Caco-2 (cell line): Measurements from ENCODE around the gene KDM6A. TPM values are rescaled to one million over a fixed set of nuclear protein-coding genes. Genes with fewer than 3 reads are reported as not detected.
A peak's percentile ranks its signal among the peaks of the same experiment; 100 is the strongest.

Experiments
- BruUV-seq: library from RNA; stranded (reverse); fragments of 400-500 nt; replicated peaks from 2 replicates; lab custom pipeline; 2021; lab: Mats Ljungman, UMichigan
- CTCF ChIA-PET: fragments of 300-600 bp; sonication (Branson Sonifier 250); formaldehyde crosslinking; loops from one replicate; lab custom pipeline; 2022; ENCODE audit warnings: antibody characterized with exemption; lab: Charles Lee
- POLR2A ChIA-PET: fragments of 300-600 bp; sonication (Branson Sonifier 250); formaldehyde crosslinking; loops from one replicate; lab custom pipeline; 2022; ENCODE audit warnings: antibody characterized with exemption; lab: Charles Lee
- DNase-seq, 2 experiments: peaks; one replicate each; pipeline versions ENCODE4 v3.0.0 to v3.0.0-alpha.2; 2020 to 2022
- H3K27me3 ChIP-seq: replicated peaks from 2 replicates; pipeline ENCODE4 v1.6.0; 2011; ENCODE audit warnings: low read length; ENCODE audit not compliant: control insufficient read depth, insufficient read depth
- H3K36me3 ChIP-seq: 2 replicates; pipeline ENCODE4 v1.5.1; 2011; ENCODE audit warnings: low read length; ENCODE audit not compliant: control insufficient read depth, insufficient read depth
- H3K4me1 ChIP-seq: fragments of 250-450 bp; sonication (Bioruptor Pico); 2 replicates; pipeline ENCODE4 v1.5.1; 2020; ENCODE audit warnings: mild to moderate bottlenecking
- H3K4me3 ChIP-seq: 2 replicates; pipeline ENCODE4 v1.5.1; 2011; ENCODE audit warnings: low read depth, mild to moderate bottlenecking, control low read depth, low read length
- H3K9me3 ChIP-seq: fragments of 250-450 bp; sonication (Bioruptor Pico); 2 replicates; pipeline ENCODE4 v1.5.1; 2020; ENCODE audit warnings: mild to moderate bottlenecking, moderate library complexity
- H3K27ac Mint-ChIP-seq: one replicate; pipeline ENCODE4 v1.8.0; 2022; ENCODE audit warnings: mixed read lengths; ENCODE audit not compliant: unreplicated experiment
- H3K27me3 Mint-ChIP-seq: one replicate; pipeline ENCODE4 v1.8.0; 2022; ENCODE audit warnings: mixed read lengths; ENCODE audit not compliant: insufficient read depth, unreplicated experiment
- H3K36me3 Mint-ChIP-seq: one replicate; pipeline ENCODE4 v1.8.0; 2022; ENCODE audit warnings: mild to moderate bottlenecking, mixed read lengths; ENCODE audit not compliant: insufficient read depth, unreplicated experiment
- H3K4me1 Mint-ChIP-seq: one replicate; pipeline ENCODE4 v1.8.0; 2022; ENCODE audit warnings: low read depth, mixed read lengths; ENCODE audit not compliant: unreplicated experiment
- H3K4me3 Mint-ChIP-seq: one replicate; pipeline ENCODE4 v1.8.0; 2022; ENCODE audit warnings: mild to moderate bottlenecking, moderate library complexity, mixed read lengths; ENCODE audit not compliant: unreplicated experiment
- H3K9me3 Mint-ChIP-seq: one replicate; pipeline ENCODE4 v1.8.0; 2022; ENCODE audit warnings: mixed read lengths; ENCODE audit not compliant: unreplicated experiment
- CTCF ChIP-seq, 2 experiments: fragments of 200-600 bp in 1 of 2; IDR thresholded peaks; 1 replicate in 1 of 2; 2 replicates in 1 of 2; pipeline versions ENCODE4 v1.5.1 to v1.8.0; 2011 to 2022; ENCODE audit warnings: antibody characterized with exemption in 1 of 2, control low read depth in 1 of 2, inconsistent platforms in 1 of 2, low read depth in 1 of 2, low read length in 1 of 2, mild to moderate bottlenecking in 1 of 2, moderate library complexity in 1 of 2; ENCODE audit not compliant: insufficient read depth in 1 of 2, severe bottlenecking in 1 of 2, unreplicated experiment in 1 of 2
- intact Hi-C: fragments of 100-400 bp; cut with micrococcal nuclease; formaldehyde crosslinking; loops from one replicate; pipeline ENCODE4 v1.10.0; 2022; ENCODE audit not compliant: unreplicated experiment
- total RNA-seq: library from RNA; stranded (reverse); gene quantifications from 2 replicates; pipeline ENCODE4 v1.2.3, GENCODE V29; 2022

KDM6A gene
- total RNA-seq, 1 experiment from 2014 or later: 34.2 TPM

GRCh38 chrX:44913656-44914531 is 40.9 kb downstream of the KDM6A start:
- no TSS peak for BruUV-seq
- Histone ChIP-seq H3K9me3 (no peaks in the 10 kb centered on the region), H3K36me3 (no peaks in the 10 kb centered on the region), H3K27me3 (no peaks in the 10 kb centered on the region), H3K4me3 (no peak overlapping the region), H3K4me1 (peaks cover 20% of the 10 kb centered on the region)
- no peak for TF ChIP-seq CTCF (IDR thresholded peaks at IDR 0.05; ENCODE audit: insufficient read depth in 1 of 2, low read depth in 1 of 2, low read length in 1 of 2, severe bottlenecking in 1 of 2, unreplicated experiment in 1 of 2)
- no peak for DNase-seq
- peaks cover 10% of the 10 kb centered on the region for H3K4me1 Mint-ChIP-seq
- H3K27ac Mint-ChIP-seq: peak overlapping the region; percentile 50
- ChIA-PET POLR2A (no interaction called here), CTCF (no interaction called here)
- intact Hi-C loops: no loop called here
- H3K9me3 Mint-ChIP-seq: no peaks in the 10 kb centered on the region
- H3K27me3 Mint-ChIP-seq: no peaks in the 10 kb centered on the region
- peaks cover 6% of the 10 kb centered on the region for H3K36me3 Mint-ChIP-seq
- peak overlapping the region; percentile 25 for H3K4me3 Mint-ChIP-seq

GRCh38 chrX:44914532-44915198 is 41.7 kb downstream of the KDM6A start:
- Histone ChIP-seq H3K4me1 (peaks cover 20% of the 10 kb centered on the region), H3K4me3 (no peak overlapping the region), H3K27me3 (no peaks in the 10 kb centered on the region), H3K9me3 (no peaks in the 10 kb centered on the region), H3K36me3 (no peaks in the 10 kb centered on the region)
- DNase-seq: no peak
- no TSS peak for BruUV-seq
- intact Hi-C loops: no loop called here
- no peak for TF ChIP-seq CTCF (IDR thresholded peaks at IDR 0.05; ENCODE audit: insufficient read depth in 1 of 2, low read depth in 1 of 2, low read length in 1 of 2, severe bottlenecking in 1 of 2, unreplicated experiment in 1 of 2)
- Mint-ChIP-seq H3K27ac (peak overlapping the region; percentile 50), H3K4me3 (peak overlapping the region; percentile 25), H3K27me3 (no peaks in the 10 kb centered on the region), H3K9me3 (no peaks in the 10 kb centered on the region), H3K4me1 (peaks cover 10% of the 10 kb centered on the region), H3K36me3 (peaks cover 6% of the 10 kb centered on the region)
- ChIA-PET POLR2A (interaction anchor here (0.6 kb wide), 1 partner anchor 42 kb away, joined by 14 read pairs; no protein-coding TSS in a partner anchor), CTCF (no interaction called here)

GRCh38 chrX:44915361-44915868 is 42.4 kb downstream of the KDM6A start:
- CTCF ChIA-PET: interaction anchor here (0.5 kb wide), 1 partner anchor 957 kb away, joined by 4 read pairs; no protein-coding TSS in a partner anchor
- H3K4me1 ChIP-seq: peaks cover 20% of the 10 kb centered on the region
- POLR2A ChIA-PET: no interaction called here
- H3K27me3 ChIP-seq: no peaks in the 10 kb centered on the region
- Mint-ChIP-seq H3K9me3 (no peaks in the 10 kb centered on the region), H3K4me3 (peak overlapping the region; percentile 19), H3K27ac (no peak overlapping the region), H3K27me3 (no peaks in the 10 kb centered on the region), H3K4me1 (peaks cover 10% of the 10 kb centered on the region), H3K36me3 (peaks cover 6% of the 10 kb centered on the region)
- no peak overlapping the region for H3K4me3 ChIP-seq
- intact Hi-C loops: no loop called here
- BruUV-seq: no TSS peak
- no peaks in the 10 kb centered on the region for H3K9me3 ChIP-seq
- H3K36me3 ChIP-seq: no peaks in the 10 kb centered on the region
- no peak for TF ChIP-seq CTCF (IDR thresholded peaks at IDR 0.05; ENCODE audit: insufficient read depth in 1 of 2, low read depth in 1 of 2, low read length in 1 of 2, severe bottlenecking in 1 of 2, unreplicated experiment in 1 of 2)
- no peak for DNase-seq
